ENCODE results near the gene PIMREG. TPM values are rescaled to one million over a fixed set of nuclear protein-coding genes. Genes with fewer than 3 reads are reported as not detected.

The PIMREG gene
- total RNA-seq, 1 donor from 2014 or later = 45.1 TPM

DNA sequence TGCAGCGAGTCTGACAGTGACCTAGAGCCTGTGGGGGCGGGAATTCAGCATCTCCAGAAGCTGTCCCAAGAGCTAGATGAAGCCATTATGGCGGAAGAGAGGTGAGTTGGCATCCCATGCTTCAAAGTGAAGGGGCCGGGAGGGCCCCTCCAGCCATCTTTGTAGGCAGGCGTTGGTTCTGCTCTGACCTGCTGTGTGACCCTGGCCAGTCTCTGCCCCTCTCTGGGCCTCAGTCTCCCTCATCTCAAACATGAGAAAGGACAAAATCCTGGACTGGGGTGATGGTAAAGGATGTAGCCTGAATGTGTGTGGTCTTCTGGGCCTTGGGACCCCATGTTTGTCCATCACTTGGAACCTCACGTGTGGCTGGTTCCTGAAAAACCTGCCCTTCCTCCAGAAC, 5.1 kb downstream of the PIMREG start:
- Mint-ChIP-seq H3K27me3 (peaks cover 12% of the 10 kb centered on the region), H3K36me3 (peaks cover 9% of the 10 kb centered on the region), H3K9me3 (no peaks in the 10 kb centered on the region), H3K4me1 (ENCODE audit: unreplicated experiment) (peaks cover 29% of the 10 kb centered on the region), H3K27ac (no peak overlapping the region), H3K4me3 (no peak overlapping the region)
- no peak for TF ChIP-seq CTCF (conservative IDR thresholded peaks at IDR 0.05)
- DNase-seq (ENCODE audit: extremely low spot score, unreplicated experiment) = no peak

DNA sequence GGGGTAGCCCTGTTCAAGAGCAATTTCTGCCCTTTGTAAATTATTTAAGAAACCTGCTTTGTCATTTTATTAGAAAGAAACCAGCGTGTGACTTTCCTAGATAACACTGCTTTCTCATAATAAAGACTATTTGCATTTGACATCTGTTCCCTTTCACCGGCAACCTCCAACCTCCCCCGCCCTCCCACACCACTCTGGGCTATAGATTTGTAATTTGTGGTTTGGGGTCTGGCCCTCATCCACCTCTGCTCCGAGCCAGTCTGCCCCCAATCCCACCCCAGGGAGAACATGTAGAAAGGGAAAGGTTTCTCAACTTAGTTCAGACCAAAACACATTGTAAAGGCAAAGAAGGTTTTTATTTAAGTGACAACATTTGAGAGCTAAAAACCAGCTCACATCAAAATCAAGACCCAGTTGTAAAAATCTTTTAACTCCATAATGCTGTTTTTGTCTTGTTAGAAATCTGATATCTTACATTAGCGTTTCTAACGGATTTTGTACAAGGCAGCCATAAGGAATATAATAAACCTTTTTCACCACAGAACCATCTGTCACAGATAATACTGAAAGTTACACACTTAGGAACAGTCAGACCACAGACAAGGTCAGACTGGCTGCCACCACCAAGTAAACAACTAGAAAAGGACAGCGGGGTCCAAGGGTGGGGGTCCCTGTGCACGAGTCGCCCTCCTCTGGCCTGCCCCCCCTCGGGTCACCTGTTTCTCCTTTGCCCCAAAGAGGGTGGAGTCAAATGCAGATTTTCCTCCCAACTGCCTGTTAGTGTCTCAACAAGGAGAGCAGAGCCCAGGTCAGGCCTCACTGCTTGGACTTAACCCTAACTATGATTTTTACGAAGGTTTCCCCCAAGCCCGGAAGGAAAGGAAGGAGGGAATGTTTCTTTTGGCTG, 6.9 kb downstream of the PIMREG start:
- Mint-ChIP-seq H3K27ac (no peak overlapping the region), H3K4me1 (ENCODE audit: unreplicated experiment) (peaks cover 17% of the 10 kb centered on the region), H3K4me3 (no peak overlapping the region), H3K36me3 (no peaks in the 10 kb centered on the region), H3K9me3 (no peaks in the 10 kb centered on the region), H3K27me3 (peaks cover 16% of the 10 kb centered on the region)
- TF ChIP-seq CTCF (conservative IDR thresholded peaks at IDR 0.05) = no peak
- no peak for DNase-seq (ENCODE audit: extremely low spot score, unreplicated experiment)

- peaks cover 28% of the 10 kb centered on the region for H3K27me3 Mint-ChIP-seq
These were observed 8.4 kb downstream of the PIMREG start for GRCh38 chr17:6452471-6453266.

GRCh38 chr17:6453279-6454024, 9.2 kb downstream of the PIMREG start:
- Mint-ChIP-seq H3K36me3 (no peaks in the 10 kb centered on the region), H3K27me3 (peaks cover 28% of the 10 kb centered on the region), H3K9me3 (no peaks in the 10 kb centered on the region), H3K4me1 (ENCODE audit: unreplicated experiment) (peaks cover 25% of the 10 kb centered on the region), H3K4me3 (peak overlapping the region; percentile 51), H3K27ac (no peak overlapping the region)
- TF ChIP-seq CTCF (conservative IDR thresholded peaks at IDR 0.05) = no peak
- DNase-seq (ENCODE audit: extremely low spot score, unreplicated experiment) = no peak

More at GRCh38 chr17:6452471-6453266, 8.4 kb downstream of the PIMREG start:
- no peak overlapping the region for H3K4me3 Mint-ChIP-seq
- no peaks in the 10 kb centered on the region for H3K9me3 Mint-ChIP-seq
- H3K27ac Mint-ChIP-seq = no peak overlapping the region
- TF ChIP-seq CTCF (conservative IDR thresholded peaks at IDR 0.05) = no peak
- H3K4me1 Mint-ChIP-seq (ENCODE audit: unreplicated experiment) = peaks cover 25% of the 10 kb centered on the region
- no peak for DNase-seq (ENCODE audit: extremely low spot score, unreplicated experiment)
- no peaks in the 10 kb centered on the region for H3K36me3 Mint-ChIP-seq
